GM12878 (cell line): ENCODE data around the gene OR13G1. TPM values are rescaled to one million over a fixed set of nuclear protein-coding genes. Genes with fewer than 3 reads are reported as not detected.

ENCODE experiments used
- ATAC-seq: fragments of 200-7000 bp; cut with Tn5 transposase; 3 replicates; pipeline ENCODE4 v1.9.1; 2020; ENCODE audit warnings: mild to moderate bottlenecking, moderate library complexity
- Bru-seq: library from RNA; stranded (reverse); fragments of 400-500 nt; gene quantifications from one replicate; lab custom pipeline; 2021; lab: Mats Ljungman, UMichigan
- BruChase-seq, 2 experiments: library from RNA; stranded (reverse); fragments of 400-500 nt; gene quantifications; one replicate each; lab custom pipeline; 2021; lab: Mats Ljungman, UMichigan
- BruUV-seq: library from RNA; stranded (reverse); fragments of 400-500 nt; replicated peaks from 2 replicates; lab custom pipeline; 2021; lab: Mats Ljungman, UMichigan
- CTCF ChIA-PET: fragments of 300-600 bp; sonication (Branson Sonifier 250); formaldehyde crosslinking; extraction: SDS; loops from one replicate; lab custom pipeline; 2021; ENCODE audit warnings: inconsistent platforms; lab: Yijun Ruan, JAX
- POLR2A ChIA-PET: fragments of 350-600 bp; formaldehyde crosslinking; extraction: SDS; loops from one replicate; lab custom pipeline; 2021; ENCODE audit warnings: inconsistent platforms; lab: Charles Lee
- RAD21 ChIA-PET: fragments of 300-600 bp; sonication (Branson Sonifier 250); formaldehyde crosslinking; loops from one replicate; lab custom pipeline; 2023; ENCODE audit warnings: antibody characterized with exemption; ENCODE audit not compliant: unreplicated experiment; lab: Charles Lee
- SMC1A ChIA-PET: fragments of 300-600 bp; sonication (Branson Sonifier 250); formaldehyde crosslinking; loops from one replicate; lab custom pipeline; 2023; ENCODE audit not compliant: unreplicated experiment, uncharacterized antibody; lab: Charles Lee
- DNase-seq: peaks from one replicate; pipeline ENCODE4 v3.0.0-alpha.2; 2011; ENCODE audit warnings: low read depth, low spot score
- FAIRE-seq: peaks from 3 replicates; lab custom pipeline; 2011; peaks lifted over from hg19 to GRCh38; lab: Jason Lieb, UNC
- H2AFZ ChIP-seq: 2 replicates; pipeline ENCODE4 v1.6.0; 2011; ENCODE audit warnings: low read depth, low read length, control low read depth; ENCODE audit not compliant: control insufficient read depth
- H3K27ac ChIP-seq: 2 replicates; pipeline ENCODE4 v1.5.1; 2011; ENCODE audit warnings: control low read depth; ENCODE audit not compliant: control insufficient read depth, insufficient read depth
- H3K27me3 ChIP-seq, 2 experiments: replicated peaks in 1 of 2; 2 replicates each; pipeline versions ENCODE4 v1.6.0 to v1.6.1; 2011; ENCODE audit warnings: low read length in 1 of 2; ENCODE audit not compliant: control insufficient read depth in 2 of 2, insufficient read depth in 2 of 2
- H3K36me3 ChIP-seq, 2 experiments: 2 replicates each; pipeline ENCODE4 v1.5.1; 2011; ENCODE audit warnings: low read length in 1 of 2; ENCODE audit not compliant: control insufficient read depth in 2 of 2, insufficient read depth in 2 of 2
- H3K4me1 ChIP-seq: 2 replicates; pipeline ENCODE4 v1.6.1; 2011; ENCODE audit warnings: mild to moderate bottlenecking, low read length, moderate library complexity, mixed read lengths; ENCODE audit not compliant: control insufficient read depth, insufficient read depth
- H3K4me2 ChIP-seq: 2 replicates; pipeline ENCODE4 v1.6.0; 2011; ENCODE audit warnings: control low read depth; ENCODE audit not compliant: control insufficient read depth, insufficient read depth
- H3K4me3 ChIP-seq: fragments of 200-600 bp; sonication (generic); 2 replicates; pipeline ENCODE4 v1.5.1; 2016
- H3K79me2 ChIP-seq: 2 replicates; pipeline ENCODE4 v1.6.0; 2011; ENCODE audit warnings: low read length; ENCODE audit not compliant: control insufficient read depth, insufficient read depth
- H3K9ac ChIP-seq: 2 replicates; pipeline ENCODE4 v1.8.0; 2011; ENCODE audit warnings: low read length, control low read depth, mixed read lengths; ENCODE audit not compliant: control insufficient read depth, insufficient read depth
- H3K9me3 ChIP-seq: replicated peaks from 3 replicates; pipeline ENCODE4 v1.5.1; 2011; ENCODE audit warnings: mild to moderate bottlenecking, low read length; ENCODE audit not compliant: control insufficient read depth, insufficient read depth
- H4K20me1 ChIP-seq: 2 replicates; pipeline ENCODE4 v1.6.0; 2011; ENCODE audit not compliant: control insufficient read depth, insufficient read depth
- BACH1 ChIP-seq: fragments of 450-650 bp; IDR thresholded peaks from 2 replicates; pipeline ENCODE4 v1.6.1; 2017; ENCODE audit warnings: mild to moderate bottlenecking, borderline replicate concordance
- CREB1 ChIP-seq: IDR thresholded peaks from 2 replicates; pipeline ENCODE4 v1.6.1; 2012; ENCODE audit warnings: low read depth, mild to moderate bottlenecking, inconsistent platforms
- CTCF ChIP-seq, 3 experiments: IDR thresholded peaks in 2 of 3; conservative IDR thresholded peaks in 1 of 3; 2 replicates each; pipeline ENCODE4 v1.5.1; 2011; ENCODE audit warnings: low read depth in 3 of 3, low read length in 3 of 3, mild to moderate bottlenecking in 3 of 3, control low read depth in 2 of 3, moderate library complexity in 2 of 3, inconsistent platforms in 1 of 3, mixed read lengths in 1 of 3; ENCODE audit not compliant: control insufficient read depth in 2 of 3, insufficient read depth in 1 of 3; ENCODE audit errors: extremely low read depth in 1 of 3
- ESRRA ChIP-seq: IDR thresholded peaks from 2 replicates; pipeline ENCODE4 v1.6.1; 2012; ENCODE audit warnings: mild to moderate bottlenecking, low read length, improper control_type of control experiment
- EZH2 ChIP-seq: IDR thresholded peaks from 2 replicates; pipeline ENCODE4 v1.6.1; 2012; ENCODE audit warnings: low read depth, mild to moderate bottlenecking, control low read depth, inconsistent platforms, low read length, borderline replicate concordance; ENCODE audit not compliant: control insufficient read depth
- HDAC6 ChIP-seq: fragments of 200-600 bp; sonication (generic); IDR thresholded peaks from one replicate; pipeline ENCODE4 v1.8.0; 2017; ENCODE audit warnings: antibody characterized with exemption; ENCODE audit not compliant: unreplicated experiment
- TAF1 ChIP-seq: IDR thresholded peaks from 2 replicates; pipeline ENCODE4 v1.6.1; 2011; ENCODE audit warnings: mild to moderate bottlenecking, low read depth, low read length, borderline replicate concordance
- ZNF592 ChIP-seq: fragments of 450-650 bp; IDR thresholded peaks from 2 replicates; pipeline ENCODE4 v1.6.1; 2017; ENCODE audit warnings: mild to moderate bottlenecking, moderate library complexity
- WGBS: methylation state at CpG from one replicate; pipeline ENCODE4 v1.1.6; 2016; ENCODE audit warnings: low lambda C conversion rate; ENCODE audit not compliant: insufficient replicate concordance, insufficient coverage; ENCODE audit errors: missing lambda C conversion rate; 5-methylcytosine and 5-hydroxymethylcytosine counted together
- in situ Hi-C: fragments of 300-500 bp; cut with MboI; formaldehyde crosslinking; loops from 9 replicates; pipeline ENCODE4 v1.14.3; 2018; ENCODE audit warnings: mixed read lengths
- intact Hi-C: fragments of 100-400 bp; cut with micrococcal nuclease; formaldehyde crosslinking; loops from one replicate; pipeline ENCODE4 v1.14.2; 2022; ENCODE audit not compliant: unreplicated experiment
- long read RNA-seq, 2 experiments: library from polyadenylated mRNA; unstranded; transcript quantifications; one replicate each; pipeline ENCODE4 v2.0.0, GENCODE V29; 2019 to 2020
- polyA minus RNA-seq, 3 experiments: library from RNA; depleted of rRNA, polyadenylated mRNA; stranded (reverse); fragments of >200 nt; gene quantifications; 2 replicates each; pipeline ENCODE4 v1.2.3, GENCODE V29; 2011
- polyA plus RNA-seq, 11 experiments: library from polyadenylated mRNA; depleted of rRNA in 4 of 11; unstranded in 6 of 11; stranded (reverse) in 5 of 11; fragments of >200 nt; fragmentation: Nextera tagmentation in 4 of 11; fragmentation: Illumina TruSeq in 1 of 11; extraction: Ambion mirVana in 4 of 11; extraction: Trizol in 1 of 11; gene quantifications; 1 replicate in 1 of 11; 2 replicates in 10 of 11; pipeline versions ENCODE4 v1.2.1 to v1.2.3, GENCODE V29; 2011 to 2016; ENCODE audit warnings: inconsistent platforms in 2 of 11, missing spikeins in 2 of 11, low read depth in 1 of 11
- total RNA-seq, 4 experiments: library from RNA; depleted of rRNA in 3 of 4; stranded (reverse); fragments of >200 nt in 3 of 4; fragmentation: Illumina TruSeq in 1 of 4; extraction: Trizol in 1 of 4; gene quantifications; 2 replicates each; pipeline versions ENCODE4 v1.2.1 to v1.2.3, GENCODE V29; 2013 to 2021
- TF ChIP-seq, protein P1 (sequence below): IDR thresholded peaks from 2 replicates; pipeline ENCODE4 v1.6.1; 2011; ENCODE audit warnings: low read depth, mild to moderate bottlenecking, low read length, moderate library complexity, borderline replicate concordance; ENCODE audit errors: extremely low read depth
- TF ChIP-seq, protein P2 (sequence below): fragments of 450-650 bp; IDR thresholded peaks from 2 replicates; pipeline ENCODE4 v1.6.1; 2016; ENCODE audit warnings: mild to moderate bottlenecking

Gene OR13G1, protein sequence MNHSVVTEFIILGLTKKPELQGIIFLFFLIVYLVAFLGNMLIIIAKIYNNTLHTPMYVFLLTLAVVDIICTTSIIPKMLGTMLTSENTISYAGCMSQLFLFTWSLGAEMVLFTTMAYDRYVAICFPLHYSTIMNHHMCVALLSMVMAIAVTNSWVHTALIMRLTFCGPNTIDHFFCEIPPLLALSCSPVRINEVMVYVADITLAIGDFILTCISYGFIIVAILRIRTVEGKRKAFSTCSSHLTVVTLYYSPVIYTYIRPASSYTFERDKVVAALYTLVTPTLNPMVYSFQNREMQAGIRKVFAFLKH
- not detected in 2 replicates for total RNA-seq (2013; cell fraction: nucleolus; rRNA removed)
- not detected in 2 replicates for total RNA-seq (2014; rRNA removed)
- not detected in 2 replicates for total RNA-seq (2014; rRNA removed; fragmentation: Illumina TruSeq; extraction: Trizol)
- not detected in 2 replicates for total RNA-seq (2021)
- not detected for polyA plus RNA-seq (2011; ENCODE audit: low read depth)
- not detected in 2 replicates for polyA plus RNA-seq (2011; rRNA removed)
- polyA plus RNA-seq (2011; cell fraction: cytosol; rRNA removed) = not detected in 2 replicates
- polyA plus RNA-seq (2011; cell fraction: nucleus; rRNA removed) = not detected in 2 replicates
- not detected in 2 replicates for polyA plus RNA-seq (2012)
- polyA plus RNA-seq (2014; fragmentation: Illumina TruSeq; extraction: Trizol) = not detected in 2 replicates
- polyA plus RNA-seq (2014; fragmentation: Nextera tagmentation; extraction: Ambion mirVana) = not detected
- polyA plus RNA-seq (2014; rRNA removed) = not detected in 2 replicates
- not detected for polyA plus RNA-seq (2016; fragmentation: Nextera tagmentation; extraction: Ambion mirVana)
- polyA minus RNA-seq (2011; rRNA and poly(A)+ RNA removed) = not detected in 2 replicates
- polyA minus RNA-seq (2011; cell fraction: cytosol; rRNA and poly(A)+ RNA removed) = not detected in 2 replicates
- not detected in 2 replicates for polyA minus RNA-seq (2011; cell fraction: nucleus; rRNA and poly(A)+ RNA removed)
- Bru-seq, nascent RNA = not detected
- BruChase-seq, experiment 1, labeled RNA remaining after a 6-hour chase = not detected
- BruChase-seq, experiment 2, labeled RNA remaining after a 2-hour chase = not detected
- long read RNA-seq, experiment 1 = 0 reads
- long read RNA-seq, experiment 2 = 0 reads

DNA sequence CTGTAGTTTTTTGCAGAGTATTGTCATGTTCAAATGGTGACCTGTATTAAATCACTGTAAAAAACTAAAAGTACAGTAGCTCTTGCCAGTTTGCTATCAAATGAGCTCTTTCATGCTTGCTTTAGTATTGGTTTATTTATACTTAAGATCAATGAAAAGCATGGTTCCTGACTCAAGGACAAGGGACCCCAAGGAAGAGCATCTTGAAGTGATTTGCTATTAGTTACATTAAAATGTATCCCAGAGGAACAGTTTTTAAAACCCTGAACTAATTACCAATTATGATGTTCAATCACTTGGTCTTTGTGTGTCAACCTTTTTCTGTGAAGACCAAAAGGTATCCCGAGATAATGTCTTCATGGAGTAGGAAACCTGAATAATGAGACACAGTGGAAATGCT, at the start of gene OR13G1:
Gene OR13G1, minus strand, starts transcription at position 101 of the 400 bp plus-strand sequence. CDS start 6,698 bp downstream, outside the sequence.
- BruUV-seq = no TSS peak
- FAIRE-seq (no peak), ATAC-seq (no peak), DNase-seq (no peak)
- ChIA-PET CTCF (interaction anchor here (0.9 to 1.5 kb wide), 2 partner anchors 14 to 56 kb away, joined by 3 to 6 read pairs; no protein-coding TSS in a partner anchor), RAD21 (no interaction called here), SMC1A (interaction anchor here (0.6 kb wide), 1 partner anchor 36 kb away, joined by 3 read pairs; no protein-coding TSS in a partner anchor), POLR2A (no interaction called here)
- H3K27me3 ChIP-seq = no peaks in the 10 kb centered on the region
- no peak within 1 kb of the TSS for H3K27ac ChIP-seq
- in situ Hi-C loops (no loop called here), intact Hi-C loops (no loop called here)
- H3K4me1 ChIP-seq = no peaks in the 10 kb centered on the region
- no peak within 1 kb of the TSS for H3K9ac ChIP-seq
- no peaks in the 10 kb centered on the region for H3K36me3 ChIP-seq
- H2AFZ ChIP-seq = no peak within 1 kb of the TSS
- H3K4me3 ChIP-seq = no peak within 1 kb of the TSS
- no peaks in the 10 kb centered on the region for H4K20me1 ChIP-seq
- H3K4me2 ChIP-seq = no peak within 1 kb of the TSS
- no peaks in the 10 kb centered on the region for H3K79me2 ChIP-seq
- no peaks in the 10 kb centered on the region for H3K9me3 ChIP-seq
- WGBS = 0% methylated on average over 1 of the region's 1 CpG
- TF ChIP-seq, protein P1, sequence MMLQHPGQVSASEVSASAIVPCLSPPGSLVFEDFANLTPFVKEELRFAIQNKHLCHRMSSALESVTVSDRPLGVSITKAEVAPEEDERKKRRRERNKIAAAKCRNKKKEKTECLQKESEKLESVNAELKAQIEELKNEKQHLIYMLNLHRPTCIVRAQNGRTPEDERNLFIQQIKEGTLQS = no peak
- TF ChIP-seq CTCF (IDR thresholded peaks at IDR 0.05 in 2 of 3, conservative IDR thresholded peaks at IDR 0.05 in 1 of 3; ENCODE audit: control insufficient read depth in 2 of 3, extremely low read depth in 1 of 3, insufficient read depth in 1 of 3, low read depth in 3 of 3, low read length in 3 of 3) = no peak
- TF ChIP-seq CREB1 = no peak
- no peak for TF ChIP-seq EZH2
- no peak for TF ChIP-seq HDAC6
- no peak for TF ChIP-seq TAF1
- no peak for TF ChIP-seq ZNF592
- no peak for TF ChIP-seq BACH1
- no peak for TF ChIP-seq ESRRA
- TF ChIP-seq, protein P2, sequence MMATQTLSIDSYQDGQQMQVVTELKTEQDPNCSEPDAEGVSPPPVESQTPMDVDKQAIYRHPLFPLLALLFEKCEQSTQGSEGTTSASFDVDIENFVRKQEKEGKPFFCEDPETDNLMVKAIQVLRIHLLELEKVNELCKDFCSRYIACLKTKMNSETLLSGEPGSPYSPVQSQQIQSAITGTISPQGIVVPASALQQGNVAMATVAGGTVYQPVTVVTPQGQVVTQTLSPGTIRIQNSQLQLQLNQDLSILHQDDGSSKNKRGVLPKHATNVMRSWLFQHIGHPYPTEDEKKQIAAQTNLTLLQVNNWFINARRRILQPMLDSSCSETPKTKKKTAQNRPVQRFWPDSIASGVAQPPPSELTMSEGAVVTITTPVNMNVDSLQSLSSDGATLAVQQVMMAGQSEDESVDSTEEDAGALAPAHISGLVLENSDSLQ = no peak
